ENCODE measurements around the gene TRAF2. TPM values are rescaled to one million over a fixed set of nuclear protein-coding genes. Genes with fewer than 3 reads are reported as not detected.

TRAF2 gene
- total and polyA plus RNA-seq, 2 of the 13 experiments (the other 11 are each of a cell fraction or from before 2014, with no cell fraction given) = 12.4 to 13.6 TPM

DNA sequence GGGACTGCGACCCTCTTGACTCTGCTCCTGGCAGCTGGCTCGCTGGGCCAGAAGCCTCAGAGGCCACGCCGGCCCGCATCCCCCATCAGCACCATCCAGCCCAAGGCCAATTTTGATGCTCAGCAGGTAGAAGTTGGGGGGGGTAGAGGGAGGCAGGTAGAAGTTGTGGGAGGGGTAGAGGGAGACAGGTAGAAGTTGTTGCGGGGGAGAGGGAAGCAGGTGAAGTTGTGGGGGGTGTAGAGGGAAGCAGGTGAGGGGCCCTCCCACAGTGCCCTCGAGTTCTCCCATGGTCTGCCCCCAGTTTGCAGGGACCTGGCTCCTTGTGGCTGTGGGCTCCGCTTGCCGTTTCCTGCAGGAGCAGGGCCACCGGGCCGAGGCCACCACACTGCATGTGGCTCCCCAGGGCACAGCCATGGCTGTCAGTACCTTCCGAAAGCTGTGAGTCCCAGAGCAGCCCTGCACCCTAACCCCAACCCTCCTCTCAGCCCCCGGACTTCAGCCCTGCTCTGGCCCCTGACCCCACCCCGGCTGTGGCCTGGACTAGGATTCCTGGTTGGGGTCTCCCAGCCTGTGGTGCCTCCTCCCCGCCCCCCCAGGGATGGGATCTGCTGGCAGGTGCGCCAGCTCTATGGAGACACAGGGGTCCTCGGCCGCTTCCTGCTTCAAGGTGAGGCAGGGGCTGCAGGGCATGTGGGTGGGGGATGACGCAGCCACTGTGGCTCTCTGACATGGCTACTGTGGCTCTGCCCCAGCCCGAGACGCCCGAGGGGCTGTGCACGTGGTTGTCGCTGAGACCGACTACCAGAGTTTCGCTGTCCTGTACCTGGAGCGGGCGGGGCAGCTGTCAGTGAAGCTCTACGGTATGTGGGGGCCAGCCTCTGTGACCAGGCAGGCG lies 59.3 kb downstream of the TRAF2 start:
- H3K9me3 ChIP-seq (ENCODE audit: low read length) = no peaks in the 10 kb centered on the region
- DNase-seq (ENCODE audit: low spot score) = peak; percentile 31
- no peak for FAIRE-seq
- no peaks in the 10 kb centered on the region for H4K20me1 ChIP-seq (ENCODE audit: insufficient read depth, low read length)
- peaks cover 14% of the 10 kb centered on the region for H3K79me2 ChIP-seq (ENCODE audit: insufficient read depth, low read length)
- CTCF ChIA-PET (ENCODE audit: low intra/inter-chr PET ratio, low total read pairs) = no interaction called here
- H3K27me3 ChIP-seq (ENCODE audit: control insufficient read depth in 1 of 2, insufficient read depth in 2 of 2, low read length in 2 of 2) = no peaks in the 10 kb centered on the region
- no TSS peak for BruUV-seq (replicated peaks)
- ATAC-seq = no peak
- no peak overlapping the region for H2AFZ ChIP-seq (ENCODE audit: low read length)
- intact Hi-C loops (cut with micrococcal nuclease; ENCODE audit: unreplicated experiment) = loop anchor here (2.0 kb wide), 1 partner anchor 47 kb away; the partner anchor contains the start of gene PAXX
- H3K36me3 ChIP-seq (replicated peaks in 1 of 2; ENCODE audit: control insufficient read depth in 1 of 2, insufficient read depth in 2 of 2, low read length in 2 of 2) = peaks cover 7 to 22% of the 10 kb centered on the region in 2 experiments
- peak overlapping the region; percentile 74 for H3K27ac ChIP-seq (ENCODE audit: extremely low read length, insufficient read depth, low read length)
- H3K4me3 ChIP-seq (replicated peaks in 1 of 3; ENCODE audit: insufficient read depth in 1 of 3, low read depth in 2 of 3, low read length in 3 of 3) = peak overlapping the region in 2 of 3 experiments; percentile 44 to 52; a peak in 4 of 6 replicates
- 84% methylated on average over 10 of the region's 30 CpGs for WGBS (ENCODE audit: low lambda C conversion rate)
- POLR2A ChIA-PET = interaction anchor here (0.7 to 2.4 kb wide), 8 partner anchors 14 to 90 kb away, joined by 3 to 11 read pairs (median 4); partner anchors contain the start of genes CLIC3, PAXX and TRAF2
- H3K4me1 ChIP-seq (ENCODE audit: insufficient read depth, low read length) = peaks cover 47% of the 10 kb centered on the region
- in situ Hi-C loops (cut with HindIII; ENCODE audit: extremely low pct_ligation_motif_present, low pct_unique_long_range_greater_than_20kb) = loop anchor here (5.0 kb wide), 1 partner anchor 87 kb away; the partner anchor contains the start of gene FUT7
- peak overlapping the region; percentile 71 for H3K4me2 ChIP-seq (ENCODE audit: low read depth, low read length)
- peak overlapping the region; percentile 20; the same call in 1 of the 2 replicates for H3K9ac ChIP-seq (ENCODE audit: insufficient read depth, low read depth, low read length)
- TF ChIP-seq CBFB (CRISPR knock-in tag; IDR thresholded peaks at IDR 0.05) = no peak
- TF ChIP-seq RBFOX2 (IDR thresholded peaks at IDR 0.05; ENCODE audit: low read depth, low read length) = peak; percentile 34; the same call in 1 of the 2 replicates
- no peak; the same call in 1 of the 2 replicates for TF ChIP-seq NRL (CRISPR knock-in tag; IDR thresholded peaks at IDR 0.05; ENCODE audit: borderline replicate concordance)
- TF ChIP-seq NCOA2 (CRISPR knock-in tag; IDR thresholded peaks at IDR 0.05) = no peak
- no peak for TF ChIP-seq SNAPC2 (CRISPR knock-in tag; IDR thresholded peaks at IDR 0.05)
- no peak for TF ChIP-seq PHF20 (CRISPR knock-in tag; IDR thresholded peaks at IDR 0.05)
- no peak; the same call in 1 of the 2 replicates for TF ChIP-seq KDM2A (CRISPR knock-in tag; IDR thresholded peaks at IDR 0.05; ENCODE audit: borderline replicate concordance, low read depth)
- 0 out of 2 replicates have a peak, but pooled peaks have one; percentile 17 for TF ChIP-seq KDM5B (CRISPR knock-in tag; IDR thresholded peaks at IDR 0.05; ENCODE audit: borderline replicate concordance)
- TF ChIP-seq ZNF121 (CRISPR knock-in tag; IDR thresholded peaks at IDR 0.05) = no peak
- TF ChIP-seq ZNF333 (CRISPR knock-in tag; IDR thresholded peaks at IDR 0.05; ENCODE audit: borderline replicate concordance) = no peak
- peak; percentile 19; the same call in 1 of the 2 replicates for TF ChIP-seq HDAC1 (CRISPR knock-in tag; IDR thresholded peaks at IDR 0.05)
- peak; percentile 41; the same call in 1 of the 2 replicates for TF ChIP-seq NFKB2 (CRISPR knock-in tag; IDR thresholded peaks at IDR 0.05; ENCODE audit: borderline replicate concordance)
- no peak for TF ChIP-seq ISL2 (CRISPR knock-in tag; IDR thresholded peaks at IDR 0.05)
- 0 out of 2 replicates have a peak, but pooled peaks have one; percentile 40 for TF ChIP-seq BORCS8-MEF2B (CRISPR knock-in tag; IDR thresholded peaks at IDR 0.05)
- no peak for TF ChIP-seq ZNF766 (CRISPR knock-in tag; IDR thresholded peaks at IDR 0.05; ENCODE audit: borderline replicate concordance)
- TF ChIP-seq, protein P1, sequence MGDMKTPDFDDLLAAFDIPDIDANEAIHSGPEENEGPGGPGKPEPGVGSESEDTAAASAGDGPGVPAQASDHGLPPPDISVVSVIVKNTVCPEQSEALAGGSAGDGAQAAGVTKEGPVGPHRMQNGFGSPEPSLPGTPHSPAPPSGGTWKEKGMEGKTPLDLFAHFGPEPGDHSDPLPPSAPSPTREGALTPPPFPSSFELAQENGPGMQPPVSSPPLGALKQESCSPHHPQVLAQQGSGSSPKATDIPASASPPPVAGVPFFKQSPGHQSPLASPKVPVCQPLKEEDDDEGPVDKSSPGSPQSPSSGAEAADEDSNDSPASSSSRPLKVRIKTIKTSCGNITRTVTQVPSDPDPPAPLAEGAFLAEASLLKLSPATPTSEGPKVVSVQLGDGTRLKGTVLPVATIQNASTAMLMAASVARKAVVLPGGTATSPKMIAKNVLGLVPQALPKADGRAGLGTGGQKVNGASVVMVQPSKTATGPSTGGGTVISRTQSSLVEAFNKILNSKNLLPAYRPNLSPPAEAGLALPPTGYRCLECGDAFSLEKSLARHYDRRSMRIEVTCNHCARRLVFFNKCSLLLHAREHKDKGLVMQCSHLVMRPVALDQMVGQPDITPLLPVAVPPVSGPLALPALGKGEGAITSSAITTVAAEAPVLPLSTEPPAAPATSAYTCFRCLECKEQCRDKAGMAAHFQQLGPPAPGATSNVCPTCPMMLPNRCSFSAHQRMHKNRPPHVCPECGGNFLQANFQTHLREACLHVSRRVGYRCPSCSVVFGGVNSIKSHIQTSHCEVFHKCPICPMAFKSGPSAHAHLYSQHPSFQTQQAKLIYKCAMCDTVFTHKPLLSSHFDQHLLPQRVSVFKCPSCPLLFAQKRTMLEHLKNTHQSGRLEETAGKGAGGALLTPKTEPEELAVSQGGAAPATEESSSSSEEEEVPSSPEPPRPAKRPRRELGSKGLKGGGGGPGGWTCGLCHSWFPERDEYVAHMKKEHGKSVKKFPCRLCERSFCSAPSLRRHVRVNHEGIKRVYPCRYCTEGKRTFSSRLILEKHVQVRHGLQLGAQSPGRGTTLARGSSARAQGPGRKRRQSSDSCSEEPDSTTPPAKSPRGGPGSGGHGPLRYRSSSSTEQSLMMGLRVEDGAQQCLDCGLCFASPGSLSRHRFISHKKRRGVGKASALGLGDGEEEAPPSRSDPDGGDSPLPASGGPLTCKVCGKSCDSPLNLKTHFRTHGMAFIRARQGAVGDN (CRISPR knock-in tag; IDR thresholded peaks at IDR 0.05) = peak; percentile 90
- TF ChIP-seq TEAD3 (CRISPR knock-in tag; optimal IDR thresholded peaks at IDR 0.05; ENCODE audit: borderline replicate concordance) = peak; percentile 43
- no peak for TF ChIP-seq MTF1 (CRISPR knock-in tag; IDR thresholded peaks at IDR 0.05)
- TF ChIP-seq ZNF274 (CRISPR knock-in tag; IDR thresholded peaks at IDR 0.05) = 0 out of 2 replicates have a peak, but pooled peaks have one; percentile 52
- no peak for TF ChIP-seq REPIN1 (CRISPR knock-in tag; IDR thresholded peaks at IDR 0.05; ENCODE audit: borderline replicate concordance, low read depth)
